DMS53 treated with DMSO at 0.1 percent for 48 hours (cell line): ENCODE results near the gene DDR1.
"Not testable (repeated sequence)": the region's sequence is repeated elsewhere in the genome, so short reads cannot be mapped to it uniquely, and the experiment has no call there.

Experiments
- DNase-seq: peaks from one replicate; lab custom pipeline; 2025; ENCODE audit not compliant: unreplicated experiment; lab: John Stamatoyannopoulos, UW

Gene DDR1

DNA sequence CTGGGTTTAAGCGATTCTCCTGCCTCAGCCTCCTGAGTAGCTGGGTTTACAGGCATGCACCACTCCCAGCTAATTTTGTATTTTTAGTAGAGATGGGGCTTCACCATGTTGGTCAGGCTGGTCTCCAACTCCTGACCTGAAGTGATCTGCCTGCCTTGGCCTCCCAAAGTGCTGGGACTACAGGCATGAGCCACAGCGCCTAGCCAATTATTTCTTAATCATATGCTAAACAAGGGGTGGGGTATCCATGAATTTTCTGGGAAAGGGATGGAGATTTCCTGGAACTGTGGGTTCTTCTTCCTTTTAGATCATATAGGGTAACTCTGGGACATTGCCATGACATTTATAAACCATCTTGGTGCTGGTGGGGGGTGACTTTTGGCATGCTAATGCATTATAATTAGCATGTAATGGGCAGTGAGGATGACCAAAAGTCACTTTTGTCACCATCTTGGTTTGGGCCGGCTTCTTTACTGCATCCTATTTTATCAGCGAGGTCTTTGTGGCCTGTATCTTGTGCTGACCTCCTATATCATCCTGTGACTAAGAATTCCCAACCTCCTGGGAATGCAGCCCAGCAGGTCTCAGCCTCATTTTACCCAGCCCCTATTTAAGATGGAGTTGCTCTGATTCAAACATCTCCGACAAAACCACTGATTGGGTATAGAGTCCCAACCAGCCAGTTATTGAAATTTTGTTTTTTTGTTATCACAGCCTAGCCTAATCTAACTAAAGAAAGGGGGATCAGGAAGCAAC lies 29.9 kb upstream of the DDR1 start:
- no peak for DNase-seq

DNA sequence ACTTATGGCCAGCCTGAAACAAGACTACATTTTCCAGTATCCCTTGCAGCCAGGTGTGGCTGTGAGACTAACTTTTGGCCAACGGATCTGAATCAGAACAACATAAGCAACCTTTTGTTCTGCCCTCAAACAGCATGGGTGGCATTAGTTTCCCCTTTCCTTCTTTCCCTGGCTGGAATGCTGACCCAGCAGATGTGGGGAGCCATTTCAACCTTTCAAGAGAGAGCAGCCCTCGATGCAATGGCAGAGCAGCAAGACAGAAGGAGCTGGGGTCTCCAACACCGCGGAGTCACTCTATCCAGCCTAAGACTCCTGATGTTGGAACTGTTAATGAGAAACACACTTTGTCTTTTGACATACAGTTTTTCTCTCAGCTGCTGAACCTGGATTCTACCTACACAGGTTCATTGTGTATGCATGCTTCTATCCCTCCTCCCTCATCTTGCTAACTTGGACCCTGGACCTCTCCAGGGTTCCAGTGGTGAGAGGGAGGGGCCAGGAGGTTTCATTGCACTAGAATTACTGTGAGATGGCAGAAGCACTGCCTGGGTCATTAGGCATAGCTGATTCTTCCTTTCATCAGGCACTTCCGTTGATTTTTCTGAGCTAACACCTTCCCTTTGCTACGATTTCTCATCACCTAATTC lies 28.8 kb upstream of the DDR1 start:
- DNase-seq = no peak

DNA sequence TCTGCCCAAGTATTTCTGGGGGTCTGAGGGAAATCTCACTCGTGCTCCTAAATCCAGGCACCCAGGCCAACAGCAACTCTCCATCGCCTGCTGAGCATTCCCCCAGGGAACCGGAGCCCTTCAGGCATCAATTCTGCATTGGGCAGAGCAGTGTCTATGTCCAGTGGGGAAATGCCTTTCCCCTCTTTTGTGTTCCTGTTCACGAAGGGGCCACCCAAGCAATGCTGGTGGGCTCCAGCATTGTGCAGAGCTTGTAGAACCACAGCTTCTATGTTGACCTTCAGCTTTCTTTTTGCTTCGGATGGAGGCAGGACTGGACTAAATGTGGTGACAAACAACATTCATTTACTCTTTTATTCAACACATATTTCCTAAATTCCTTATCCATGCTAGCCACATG lies 27.2 kb upstream of the DDR1 start:
- no peak for DNase-seq

DNA sequence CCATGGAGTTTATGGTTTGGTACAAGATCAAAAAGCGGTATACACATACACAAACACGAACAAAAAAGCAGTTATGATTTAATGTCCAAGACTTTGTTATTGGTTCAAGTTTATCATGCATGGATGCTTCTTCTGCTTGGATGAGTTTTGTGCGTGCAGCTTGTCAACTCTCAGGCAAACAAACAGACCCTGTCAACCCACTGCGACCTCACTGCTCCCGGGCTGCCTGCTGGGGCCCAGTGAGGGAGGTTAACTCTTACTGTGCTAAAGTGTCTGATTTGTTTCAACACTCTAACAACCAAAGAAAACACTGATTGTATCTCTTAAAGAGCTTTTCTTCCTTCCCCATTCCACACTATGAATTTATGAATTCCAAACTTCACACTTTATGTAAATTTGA lies 26.8 kb upstream of the DDR1 start:
- no peak for DNase-seq

DNA sequence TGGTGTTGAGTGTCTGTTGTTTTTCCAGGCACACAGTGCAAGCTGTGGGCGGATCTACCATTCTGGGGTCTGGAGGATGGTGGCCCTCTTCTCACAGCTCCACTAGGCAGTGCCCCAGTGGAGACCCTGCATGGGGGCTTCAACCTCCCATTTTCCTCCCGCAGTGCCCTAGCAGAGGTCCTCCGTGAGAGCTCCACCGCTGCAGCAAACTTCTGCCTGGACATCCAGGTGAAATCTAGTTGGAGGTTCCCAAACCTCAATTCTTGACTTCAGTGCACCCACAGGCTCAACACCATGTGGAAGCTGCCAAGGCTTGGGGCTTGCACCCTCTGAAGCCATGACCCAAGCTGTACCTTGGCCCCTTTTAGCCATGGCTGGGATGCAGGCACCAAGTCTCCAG lies 24.6 kb upstream of the DDR1 start:
- not testable (repeated sequence) for DNase-seq

DNA sequence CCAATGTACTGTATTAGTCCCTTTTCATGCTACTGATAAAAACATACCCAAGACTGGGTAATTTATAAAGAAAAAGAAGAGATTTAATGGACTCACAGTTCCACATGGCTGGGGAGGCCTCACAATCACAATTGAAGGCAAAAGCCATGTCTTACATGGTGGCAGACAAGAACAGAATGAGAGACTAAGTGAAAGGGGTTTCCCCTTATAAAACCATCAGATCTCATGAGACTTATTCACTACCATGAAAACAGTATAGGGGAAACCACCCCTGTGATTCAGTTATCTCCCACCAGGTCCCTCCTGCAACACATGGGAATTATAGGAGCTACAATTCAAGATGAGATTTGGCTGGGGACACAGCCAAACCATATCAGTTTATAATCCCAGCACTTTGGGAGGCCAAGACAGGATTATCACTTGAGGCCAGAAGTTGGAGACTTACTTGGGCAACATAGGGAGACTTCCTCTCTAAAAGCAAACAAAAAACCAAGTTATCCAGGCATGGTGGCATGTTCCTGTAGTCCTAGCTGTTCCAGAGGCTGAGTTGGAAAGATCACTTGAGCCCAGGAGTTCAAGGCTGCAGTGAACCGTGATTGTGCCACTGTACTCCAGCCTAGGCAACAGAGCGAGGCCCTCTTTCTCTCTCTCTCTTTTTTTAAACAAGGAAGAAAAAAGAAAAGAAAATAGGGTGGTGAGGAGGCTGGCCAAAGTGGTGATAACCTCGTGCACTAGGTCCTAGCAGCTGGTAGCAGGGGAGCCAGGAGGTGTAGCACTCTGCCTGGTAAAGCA lies 22.9 kb upstream of the DDR1 start:
- DNase-seq = no peak

DNA sequence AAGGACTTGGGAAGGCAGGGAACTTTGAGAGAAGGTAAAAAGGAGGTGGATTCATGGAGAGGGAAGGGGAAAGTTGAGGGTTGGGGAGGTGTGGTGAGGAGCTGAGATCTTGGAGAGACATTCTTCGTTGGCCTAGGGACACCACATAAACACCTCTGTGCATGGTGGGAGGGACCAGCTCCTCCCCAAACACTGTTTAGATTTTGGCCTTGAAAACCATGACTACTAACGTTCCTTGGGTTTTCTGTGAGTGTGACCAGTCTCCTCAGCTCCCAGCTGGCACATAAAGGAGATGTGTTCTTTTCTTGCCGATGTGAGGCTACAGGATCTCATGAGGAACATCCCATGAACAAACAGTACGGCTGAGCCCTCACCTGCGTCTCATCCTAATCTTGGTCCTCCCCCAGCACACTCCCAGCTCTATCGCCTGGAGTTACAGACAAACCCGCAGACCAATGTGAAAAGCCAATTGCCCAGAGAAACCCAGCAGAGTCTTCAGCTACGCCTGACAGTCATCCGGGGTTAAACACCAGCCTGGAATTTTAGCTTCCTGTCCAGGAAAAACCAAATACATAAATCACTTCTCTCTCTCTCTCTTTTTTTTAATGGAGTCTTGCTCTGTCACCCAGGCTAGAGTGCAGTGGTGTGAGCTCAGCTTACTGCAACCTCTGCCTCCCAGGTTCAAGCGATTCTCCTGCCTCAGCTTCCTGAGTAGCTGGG lies 22.0 kb upstream of the DDR1 start:
- DNase-seq = no peak

DNA sequence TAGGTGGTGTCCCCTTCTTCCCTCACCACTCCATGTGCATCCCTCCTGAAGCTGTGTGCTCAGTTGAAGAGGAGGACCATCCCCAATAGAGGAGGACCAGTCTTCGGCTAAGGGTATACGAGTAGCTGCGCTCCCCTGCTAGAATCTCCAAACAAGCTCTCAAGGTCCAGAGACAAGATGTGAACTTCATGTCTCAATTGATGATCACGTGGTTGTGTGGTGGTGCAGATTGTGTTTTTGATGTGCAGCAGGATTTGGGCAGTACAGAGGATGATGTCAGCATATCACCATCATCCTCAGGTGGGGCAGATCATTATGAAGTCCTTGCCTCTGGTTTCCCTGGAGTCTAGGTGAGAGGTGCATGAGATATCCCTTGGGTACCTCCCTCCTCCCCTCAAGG lies 20.0 kb upstream of the DDR1 start:
- no peak for DNase-seq

DNA sequence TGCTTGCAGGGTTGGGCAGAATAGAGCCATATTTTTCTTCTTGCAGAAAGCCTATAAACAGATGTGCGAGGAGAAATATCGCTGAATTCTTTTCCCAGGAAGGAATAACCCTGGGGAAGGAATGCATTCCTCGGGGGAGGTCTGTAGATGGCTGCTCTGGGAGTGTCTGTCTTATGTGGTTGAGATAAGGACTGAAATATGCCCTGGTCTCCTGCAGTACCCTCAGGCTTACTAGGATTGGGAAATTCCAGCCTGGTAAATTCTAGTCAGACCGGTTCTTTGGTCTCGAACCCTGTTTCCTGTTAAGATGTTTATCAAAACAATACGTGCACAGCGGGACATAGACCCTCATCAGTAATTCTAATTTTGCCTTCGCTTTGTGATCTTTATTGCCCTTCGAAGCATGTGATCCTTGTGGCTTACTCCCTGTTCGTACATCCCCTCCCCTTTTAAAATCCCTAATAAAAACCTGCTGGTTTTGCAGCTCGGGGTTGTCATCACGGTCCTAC lies 15.0 kb upstream of the DDR1 start:
- DNase-seq = not testable (repeated sequence)

DNA sequence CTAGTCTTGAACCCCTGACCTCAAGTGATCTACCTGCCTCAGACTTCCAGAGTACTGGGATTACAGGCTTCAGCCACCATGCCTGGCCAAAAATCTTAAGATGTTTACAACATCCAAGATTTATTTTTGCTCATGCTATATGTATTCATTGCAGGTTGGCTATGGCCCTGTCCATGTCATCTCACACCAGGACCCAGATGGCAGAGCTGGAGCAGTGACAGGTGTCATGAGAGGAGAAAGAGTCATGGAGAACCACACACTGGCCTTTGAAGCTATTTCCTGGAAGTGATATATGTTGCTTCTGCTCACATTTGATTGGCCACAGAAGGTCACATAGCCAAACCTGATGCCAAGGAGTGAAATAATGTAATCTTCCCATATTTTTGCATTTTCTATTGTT lies 13.8 kb upstream of the DDR1 start:
- no peak for DNase-seq

DNA sequence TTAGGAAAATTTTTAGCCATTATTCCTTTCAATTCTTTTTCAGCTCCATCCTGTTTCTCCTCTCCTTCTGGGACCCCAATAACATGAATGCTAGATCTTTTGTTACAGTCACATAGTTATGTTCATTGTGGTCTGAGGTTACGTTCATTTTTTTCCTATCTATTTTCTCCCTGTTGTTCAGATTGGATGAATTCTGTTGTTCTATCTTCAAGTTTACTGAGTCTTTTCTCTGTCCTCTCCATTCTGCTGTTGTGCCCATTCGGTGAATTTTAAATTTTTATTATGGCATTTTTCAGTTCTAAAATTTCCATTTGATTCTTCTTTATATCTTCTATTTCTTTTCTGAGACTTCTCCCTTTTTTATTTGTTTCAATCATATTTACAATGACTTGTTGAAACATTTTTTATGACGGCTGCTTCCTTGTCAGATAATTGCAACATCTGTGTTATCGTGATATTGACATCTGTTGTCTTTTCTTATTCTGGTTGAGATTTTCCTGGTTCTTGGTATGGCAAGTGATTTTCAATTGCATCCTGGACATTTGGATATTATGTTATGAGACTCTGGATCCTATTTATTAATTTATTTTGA lies 12.6 kb upstream of the DDR1 start:
- DNase-seq = no peak

DNA sequence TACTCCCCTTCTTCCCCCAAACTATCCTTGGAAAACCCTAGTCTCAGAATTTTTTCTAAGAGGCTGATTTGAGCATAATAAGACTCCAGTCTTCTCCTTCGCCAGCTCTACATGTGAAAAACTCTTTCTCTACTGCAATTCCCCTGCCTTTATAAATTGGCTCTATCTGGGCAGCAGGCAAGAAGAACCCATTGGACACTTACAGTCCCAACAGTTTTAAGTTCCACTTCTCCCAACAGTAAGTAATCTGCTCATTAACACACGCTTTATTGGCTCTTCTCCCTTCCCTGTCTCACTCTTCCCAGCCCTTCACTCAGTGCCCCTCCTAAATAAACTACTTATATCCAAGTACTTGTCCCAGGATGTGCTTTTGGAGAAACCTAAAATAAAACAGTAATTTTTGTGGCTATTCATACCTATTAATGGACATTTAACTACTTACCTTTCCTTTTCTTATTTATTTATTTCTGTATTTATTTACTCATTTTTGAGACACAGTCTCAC lies 11.1 kb upstream of the DDR1 start:
- DNase-seq = no peak

DNA sequence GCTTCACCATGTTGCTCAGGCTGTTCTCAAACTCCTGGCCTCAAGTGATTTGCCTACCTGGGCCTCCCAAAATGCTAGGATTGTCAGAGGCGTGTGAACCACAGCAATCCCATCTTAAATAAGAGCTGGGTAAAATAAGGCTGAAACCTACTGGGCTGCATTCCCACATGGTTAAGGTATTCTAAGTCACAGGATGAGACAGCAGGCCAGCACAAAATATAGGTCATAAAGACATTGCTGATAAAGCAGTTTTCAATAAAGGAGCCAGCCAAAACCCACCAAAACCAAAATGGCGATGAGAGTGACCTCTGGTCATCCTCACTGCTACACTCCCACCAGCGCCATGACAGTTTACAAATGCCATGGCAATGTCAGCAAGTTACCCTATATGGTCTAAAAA lies 10.5 kb upstream of the DDR1 start:
- DNase-seq = not testable (repeated sequence)

DNA sequence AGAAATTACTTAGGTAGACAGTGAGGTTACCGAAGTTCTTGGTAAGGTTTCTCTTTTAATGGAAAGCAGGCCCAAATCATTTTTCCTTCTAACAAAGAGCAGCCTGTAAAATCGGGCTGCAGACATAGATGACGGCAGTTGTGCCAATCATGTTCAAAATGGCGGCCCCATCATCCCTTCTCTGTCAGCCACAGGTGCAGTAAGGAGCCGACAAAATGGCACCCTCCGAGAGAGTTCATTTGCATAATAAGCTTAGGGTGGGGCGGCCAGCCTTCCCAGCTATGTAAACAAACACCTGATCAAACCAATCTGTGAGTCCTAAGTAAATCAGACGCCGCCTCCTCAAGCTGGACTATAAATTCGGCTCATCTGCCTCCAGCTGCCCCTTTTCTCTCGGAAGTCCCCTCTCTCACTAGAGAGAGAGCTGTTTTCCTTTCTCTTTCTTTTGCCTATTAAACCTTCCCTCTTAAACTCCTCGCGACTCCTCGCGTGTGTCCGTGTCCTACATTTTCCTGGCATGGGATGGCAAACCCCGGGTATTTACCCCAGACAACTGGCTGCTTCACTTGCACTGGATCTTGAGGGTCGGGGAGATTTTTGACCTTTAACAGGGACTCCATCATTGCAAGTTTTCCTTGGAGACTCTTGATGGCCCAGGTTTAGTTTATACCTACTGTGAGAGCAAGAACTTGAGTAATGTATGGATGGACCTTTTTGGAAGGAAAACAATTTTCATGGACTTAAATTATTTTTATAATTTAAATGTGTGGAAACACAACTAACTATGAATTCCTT lies 8.9 kb upstream of the DDR1 start:
- DNase-seq = no peak

DNA sequence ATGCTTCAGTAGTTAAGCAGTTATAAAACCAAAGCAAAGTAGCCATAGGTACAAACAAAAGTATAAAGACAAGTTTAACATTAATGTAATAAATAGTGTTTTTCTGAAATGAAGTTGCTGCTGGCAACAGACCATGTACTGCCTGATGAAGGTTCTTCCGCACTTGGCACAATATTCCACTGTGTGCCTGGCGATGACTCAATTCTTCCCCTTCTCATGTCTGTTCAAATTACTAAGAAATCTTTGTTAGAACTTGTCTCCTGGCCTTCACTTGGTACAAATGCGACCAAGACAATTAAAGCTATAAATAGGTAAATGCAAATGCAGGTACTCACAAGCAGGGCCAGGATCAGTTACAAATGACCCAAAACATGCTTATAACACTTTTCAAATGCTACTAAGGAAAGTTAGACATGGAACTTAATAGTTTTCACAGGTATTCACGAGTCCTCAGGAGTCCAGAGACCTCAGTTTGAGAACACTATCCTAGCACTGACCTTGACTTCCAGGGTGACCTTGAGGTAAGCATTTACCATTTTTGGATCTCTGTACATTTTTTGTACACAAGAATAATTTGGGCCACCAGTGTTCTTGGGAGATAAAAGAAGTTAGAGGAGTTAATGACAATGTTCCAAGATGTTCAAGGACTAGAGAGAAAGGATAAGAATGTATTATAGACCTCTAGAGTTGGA lies 8.1 kb upstream of the DDR1 start:
- DNase-seq = no peak

DNA sequence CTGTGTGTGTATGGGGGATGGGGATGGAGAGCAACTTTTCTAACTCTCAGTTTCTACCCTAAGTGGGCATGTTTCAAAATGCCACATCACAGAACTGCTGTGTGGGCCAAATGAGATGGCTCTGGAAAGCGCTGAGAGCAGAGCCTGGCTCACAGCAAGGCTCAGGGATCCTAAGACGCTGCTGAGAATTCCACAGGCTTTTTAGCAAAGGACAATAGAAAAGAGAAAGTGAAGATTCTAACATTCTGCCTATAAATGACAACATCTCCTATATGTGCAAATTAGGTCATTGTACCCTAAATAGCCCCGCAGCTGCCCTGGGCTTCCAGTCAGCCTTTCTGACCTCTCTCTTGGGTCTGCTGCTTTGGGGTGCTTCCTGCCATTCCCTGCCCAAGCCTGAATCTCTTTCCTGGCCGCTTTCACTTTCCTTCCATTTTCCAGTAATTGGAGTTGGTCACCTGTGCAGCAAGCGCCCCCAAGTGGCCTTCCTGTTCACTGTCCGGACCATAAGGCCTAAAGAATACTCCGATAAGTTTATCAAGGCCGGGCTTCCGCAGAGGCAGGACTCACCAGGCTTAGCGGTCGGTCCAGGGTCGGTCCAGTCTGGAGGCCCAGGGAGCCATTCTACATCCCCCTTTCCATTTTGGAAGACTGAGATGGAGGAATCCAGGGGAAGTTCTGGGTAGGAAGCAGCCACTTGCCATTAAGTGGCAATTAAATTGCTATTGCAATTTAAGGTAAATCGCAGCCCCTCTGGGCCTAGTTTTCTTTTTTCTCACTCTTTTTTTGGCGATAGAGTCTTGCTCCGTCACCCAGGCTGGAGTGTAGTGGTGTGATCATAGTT lies 6.7 kb upstream of the DDR1 start:
- peak; percentile 71 for DNase-seq

DNA sequence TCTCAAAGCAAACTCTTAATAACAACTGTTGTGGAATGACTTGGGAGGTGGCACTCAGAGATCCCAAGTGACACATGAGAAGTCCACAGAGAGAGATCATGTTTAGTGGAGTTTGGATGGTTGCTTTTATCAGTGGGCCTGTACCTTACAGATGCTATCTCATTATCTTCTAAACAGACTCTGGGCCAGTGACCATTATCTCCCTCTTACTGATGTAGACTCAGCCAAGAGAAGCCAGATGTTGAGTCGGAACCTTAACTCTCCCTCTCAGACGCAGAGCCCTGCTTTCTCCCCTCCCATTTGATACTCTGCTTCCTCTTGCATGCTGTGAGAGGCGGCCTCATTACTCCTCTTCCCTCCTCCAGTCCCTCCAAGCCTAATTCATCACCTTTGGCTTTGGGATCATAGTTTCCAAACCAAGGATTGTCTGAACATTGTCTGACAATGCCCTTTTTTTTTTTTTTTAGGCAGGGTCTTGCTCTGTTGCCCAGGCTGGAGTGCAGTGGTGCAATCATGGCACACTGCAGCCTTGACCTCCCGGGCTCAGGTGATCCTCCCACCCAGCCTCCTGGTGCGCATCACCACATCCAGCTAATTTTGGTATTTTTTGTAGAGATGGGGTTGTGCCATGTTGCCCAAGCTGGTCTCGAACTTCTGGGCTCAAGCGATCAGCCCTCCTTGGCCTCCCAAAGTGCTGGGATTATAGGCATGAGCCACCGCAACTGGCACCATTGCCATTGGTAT lies 4.5 kb upstream of the DDR1 start:
- DNase-seq = no peak
